ENCODE results near the gene PRSS22. TPM values are rescaled to one million over a fixed set of nuclear protein-coding genes. Genes with fewer than 3 reads are reported as not detected.

The PRSS22 gene
- total and polyA plus RNA-seq, 2 experiments from 2014 or later: 1.3 to 2.0 TPM

- no peak for TF ChIP-seq EZH2phosphoT487 (IDR thresholded peaks at IDR 0.05; ENCODE audit: unreplicated experiment)
- no peak for TF ChIP-seq STAT1 (IDR thresholded peaks at IDR 0.05; ENCODE audit: unreplicated experiment)
- TF ChIP-seq NANOG (IDR thresholded peaks at IDR 0.05; ENCODE audit: borderline replicate concordance): no peak
- no peak for TF ChIP-seq ZNF331 (CRISPR knock-in tag; IDR thresholded peaks at IDR 0.05; ENCODE audit: low read depth)
- no peak for TF ChIP-seq EZH2 (IDR thresholded peaks at IDR 0.05; ENCODE audit: low read depth, unreplicated experiment)
- no peak for TF ChIP-seq CREB1 (CRISPR knock-in tag; IDR thresholded peaks at IDR 0.05; ENCODE audit: low read depth)
- TF ChIP-seq ZNF462 (CRISPR knock-in tag; IDR thresholded peaks at IDR 0.05): no peak
- DNase-seq (ENCODE audit: low spot score): no peak
- H3K4me1 ChIP-seq (ENCODE audit: insufficient read depth): no peaks in the 10 kb centered on the region
- ATAC-seq: no peak
- no peak overlapping the region for H3K27ac Mint-ChIP-seq
- peaks cover 2% of the 10 kb centered on the region; the same call in 1 of the 3 replicates for H3K36me3 Mint-ChIP-seq (ENCODE audit: low read depth)
- H3K4me2 ChIP-seq: no peak overlapping the region
- no peak overlapping the region for H3K4me3 ChIP-seq
- no peaks in the 10 kb centered on the region for H3K36me3 ChIP-seq (ENCODE audit: insufficient read depth)
- no peaks in the 10 kb centered on the region for H3K9me2 ChIP-seq (ENCODE audit: insufficient read depth)
- H3K4me3 Mint-ChIP-seq: no peak overlapping the region
- no peak overlapping the region for H3K27ac ChIP-seq (ENCODE audit: low read depth)
- no peaks in the 10 kb centered on the region for H4K20me1 ChIP-seq (replicated peaks; ENCODE audit: insufficient read depth)
- H3F3A ChIP-seq (replicated peaks; ENCODE audit: low read depth): no peaks in the 10 kb centered on the region
- no peaks in the 10 kb centered on the region for H3K79me2 ChIP-seq (replicated peaks; ENCODE audit: insufficient read depth)
- H3K27me3 Mint-ChIP-seq (ENCODE audit: insufficient read depth, low read depth, poor library complexity): peaks cover 14% of the 10 kb centered on the region
- no peak overlapping the region for H2AFZ ChIP-seq
- peaks cover 9% of the 10 kb centered on the region for H3K9me3 Mint-ChIP-seq
- peaks cover 5% of the 10 kb centered on the region; the same call in 2 of the 3 replicates for H3K4me1 Mint-ChIP-seq
- 0 out of 2 replicates have a peak, but pooled peaks cover 3% of the 10 kb centered on the region for H3K27me3 ChIP-seq (ENCODE audit: insufficient read depth)
These were observed 8.8 kb downstream of the PRSS22 start for GRCh38 chr16:2848933-2849725.

Measured in GM23338 (cell line).